ENCODE results near the gene SF3B1.

- TF ChIP-seq CTCF (IDR thresholded peaks at IDR 0.05) (no peak), POLR2A (IDR thresholded peaks at IDR 0.05) (no peak)
Measured at GRCh38 chr2:197405582-197405981, 29.2 kb downstream of the SF3B1 start.

All from Peyer's patch (tissue), 4 donors.